ENCODE results near the gene USP47.
A peak's percentile ranks its signal among the peaks of the same experiment; 100 is the strongest.

The USP47 gene

DNA sequence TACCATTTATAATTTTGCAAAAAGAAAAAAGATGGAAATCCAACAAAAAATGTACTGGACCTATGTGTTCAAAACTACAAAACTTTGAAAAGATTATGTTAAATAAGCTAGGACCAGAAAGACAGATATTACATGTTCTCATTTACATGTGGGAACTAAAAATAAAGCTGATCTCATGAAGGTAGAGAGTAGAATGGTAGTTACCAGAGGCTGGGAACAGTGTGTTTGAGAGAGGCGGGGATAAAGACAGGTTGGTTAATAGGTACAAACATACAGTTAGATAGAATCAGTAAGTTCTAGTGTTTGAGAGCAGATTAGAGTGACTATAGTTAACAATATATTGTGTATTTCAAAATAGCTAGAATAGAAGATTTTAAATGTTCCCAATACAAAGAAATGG is 71.6 kb downstream of the USP47 start:
- DNase-seq (ENCODE audit: low read depth, low spot score) = no peak
- no peak overlapping the region for H3K4me3 ChIP-seq (ENCODE audit: low read length)

DNA sequence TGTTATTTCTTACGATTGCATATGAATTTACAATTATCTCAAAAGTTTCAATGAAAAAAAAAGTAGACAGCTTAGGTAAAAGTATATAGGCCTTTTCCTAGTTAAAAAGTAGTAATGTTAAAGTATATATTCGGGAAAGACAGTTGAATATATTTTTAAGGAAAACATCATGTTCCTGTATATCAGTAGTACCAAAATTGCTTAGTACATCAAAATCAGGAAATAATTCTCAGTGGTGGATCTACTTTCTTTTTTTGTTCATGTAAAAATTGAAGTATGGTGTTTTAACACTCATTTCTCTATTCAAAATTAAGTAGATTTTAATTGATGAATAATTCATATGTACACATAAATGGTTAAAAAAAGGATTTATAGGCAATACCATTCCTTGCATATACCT is 73.9 kb downstream of the USP47 start:
- H3K4me3 ChIP-seq (ENCODE audit: low read length) = no peak overlapping the region
- no peak for DNase-seq (ENCODE audit: low read depth, low spot score)

- no peak overlapping the region for H3K4me3 ChIP-seq (ENCODE audit: low read length)
- no peak for DNase-seq (ENCODE audit: low read depth, low spot score)
These were observed 75.2 kb downstream of the USP47 start for GRCh38 chr11:11916981-11917399.

GRCh38 chr11:11923828-11924227 is 82.1 kb downstream of the USP47 start:
- H3K4me3 ChIP-seq (ENCODE audit: low read length) = no peak overlapping the region
- DNase-seq (ENCODE audit: low read depth, low spot score) = no peak

- no peak for DNase-seq (ENCODE audit: low read depth, low spot score)
- H3K4me3 ChIP-seq (ENCODE audit: low read length) = no peak overlapping the region
These were observed 88.1 kb downstream of the USP47 start for GRCh38 chr11:11929920-11930319.

GRCh38 chr11:11931461-11932055 is 89.8 kb downstream of the USP47 start:
- H3K4me3 ChIP-seq (ENCODE audit: low read length) = no peak overlapping the region
- DNase-seq (ENCODE audit: low read depth, low spot score) = peak; percentile 30

DNA sequence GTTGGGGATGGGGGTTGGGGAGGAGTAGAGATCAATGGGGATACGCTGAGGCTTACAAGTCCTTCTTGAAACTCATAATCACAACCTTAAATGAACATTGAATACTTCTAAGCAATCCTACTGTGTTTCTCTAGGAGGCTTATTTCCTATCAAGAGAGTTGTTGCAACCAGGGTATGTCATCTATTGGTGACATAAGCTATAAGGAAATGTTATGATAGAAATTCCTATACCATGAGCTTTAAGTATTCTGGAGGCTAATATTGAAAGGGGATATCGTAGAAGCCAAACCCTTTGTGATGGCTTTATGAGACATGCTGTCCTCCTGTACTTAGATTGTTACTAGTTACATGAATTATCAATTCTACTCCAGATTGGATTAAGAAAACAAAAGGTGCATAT is 93.8 kb downstream of the USP47 start:
- no peak for DNase-seq (ENCODE audit: low read depth, low spot score)
- no peak overlapping the region for H3K4me3 ChIP-seq (ENCODE audit: low read length)

GRCh38 chr11:11937433-11937832 is 95.7 kb downstream of the USP47 start:
- no peak overlapping the region for H3K4me3 ChIP-seq (ENCODE audit: low read length)
- DNase-seq (ENCODE audit: low read depth, low spot score) = no peak

DNA sequence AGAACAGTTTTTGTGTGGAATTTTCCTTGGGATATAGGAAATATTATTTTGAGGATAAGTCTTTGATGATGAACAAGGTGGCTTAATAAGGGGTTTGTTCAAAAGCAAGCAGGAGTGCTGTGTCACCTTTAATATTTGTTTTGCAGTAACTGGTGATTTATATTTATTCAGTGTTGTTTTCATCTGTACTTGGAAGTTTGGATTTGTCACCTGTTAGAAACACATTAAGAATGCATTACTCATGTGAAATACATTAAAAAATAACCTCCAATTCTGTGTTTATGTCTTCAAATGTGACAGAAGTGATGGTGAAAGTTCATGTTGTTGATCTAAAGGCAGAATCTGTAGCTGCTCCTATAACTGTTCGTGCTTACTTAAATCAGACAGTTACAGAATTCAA is 96.2 kb downstream of the USP47 start:
- DNase-seq (ENCODE audit: low read depth, low spot score) = no peak
- no peak overlapping the region for H3K4me3 ChIP-seq (ENCODE audit: low read length)

DNA sequence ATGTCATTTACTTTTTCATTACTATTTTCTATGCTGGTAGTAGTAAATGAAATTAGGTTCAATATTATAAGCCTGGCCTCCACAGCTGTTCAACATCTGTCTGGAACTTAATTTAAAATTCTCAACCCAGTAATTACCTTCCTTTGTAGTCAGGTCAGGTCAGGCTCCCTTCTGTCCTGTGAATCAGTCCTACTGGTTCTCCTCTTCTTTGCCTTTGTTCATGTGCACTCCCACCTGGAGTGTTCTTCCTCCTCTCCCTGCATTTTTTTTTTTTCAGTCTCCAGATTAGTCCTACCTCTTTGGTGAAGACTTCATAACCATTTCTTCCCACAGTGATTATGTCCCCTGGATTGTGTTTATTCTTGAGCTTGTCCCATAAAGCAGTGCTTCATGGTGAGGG is 98.8 kb downstream of the USP47 start:
- no peak for DNase-seq (ENCODE audit: low read depth, low spot score)

GRCh38 chr11:11942668-11943067 is 100.9 kb downstream of the USP47 start:
- no peak for DNase-seq (ENCODE audit: low read depth, low spot score)
- no peak overlapping the region for H3K4me3 ChIP-seq (ENCODE audit: low read length)

More for the DNA sequence above, 98.8 kb downstream of the USP47 start:
- H3K4me3 ChIP-seq (ENCODE audit: low read length) = no peak overlapping the region

GRCh38 chr11:11944444-11944843 is 102.7 kb downstream of the USP47 start:
- no peak overlapping the region for H3K4me3 ChIP-seq (ENCODE audit: low read length)
- DNase-seq (ENCODE audit: low read depth, low spot score) = no peak

- DNase-seq (ENCODE audit: low read depth, low spot score) = no peak
- H3K4me3 ChIP-seq (ENCODE audit: low read length) = no peak overlapping the region
These were observed 104.4 kb downstream of the USP47 start for GRCh38 chr11:11946180-11946579.

- no peak for DNase-seq (ENCODE audit: low read depth, low spot score)
- no peak overlapping the region for H3K4me3 ChIP-seq (ENCODE audit: low read length)
These were observed 105.1 kb downstream of the USP47 start for GRCh38 chr11:11946878-11947277.

DNA sequence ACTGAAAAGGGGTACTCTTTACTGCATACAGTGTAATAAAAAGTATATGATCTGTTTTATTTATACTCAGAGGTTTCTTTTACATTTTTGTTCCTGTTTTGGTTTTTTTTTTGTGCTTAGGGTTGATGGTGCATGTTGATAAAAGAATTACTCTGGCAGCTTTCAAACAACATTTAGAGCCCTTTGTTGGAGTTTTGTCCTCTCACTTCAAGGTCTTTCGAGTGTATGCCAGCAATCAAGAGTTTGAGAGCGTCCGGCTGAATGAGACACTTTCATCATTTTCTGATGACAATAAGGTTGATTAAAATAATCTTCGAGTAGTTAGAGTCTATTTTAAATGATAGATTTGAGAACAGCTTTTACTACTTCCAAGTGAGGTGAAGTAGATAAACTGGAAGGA is 106.1 kb downstream of the USP47 start:
- DNase-seq (ENCODE audit: low read depth, low spot score) = no peak

DNA sequence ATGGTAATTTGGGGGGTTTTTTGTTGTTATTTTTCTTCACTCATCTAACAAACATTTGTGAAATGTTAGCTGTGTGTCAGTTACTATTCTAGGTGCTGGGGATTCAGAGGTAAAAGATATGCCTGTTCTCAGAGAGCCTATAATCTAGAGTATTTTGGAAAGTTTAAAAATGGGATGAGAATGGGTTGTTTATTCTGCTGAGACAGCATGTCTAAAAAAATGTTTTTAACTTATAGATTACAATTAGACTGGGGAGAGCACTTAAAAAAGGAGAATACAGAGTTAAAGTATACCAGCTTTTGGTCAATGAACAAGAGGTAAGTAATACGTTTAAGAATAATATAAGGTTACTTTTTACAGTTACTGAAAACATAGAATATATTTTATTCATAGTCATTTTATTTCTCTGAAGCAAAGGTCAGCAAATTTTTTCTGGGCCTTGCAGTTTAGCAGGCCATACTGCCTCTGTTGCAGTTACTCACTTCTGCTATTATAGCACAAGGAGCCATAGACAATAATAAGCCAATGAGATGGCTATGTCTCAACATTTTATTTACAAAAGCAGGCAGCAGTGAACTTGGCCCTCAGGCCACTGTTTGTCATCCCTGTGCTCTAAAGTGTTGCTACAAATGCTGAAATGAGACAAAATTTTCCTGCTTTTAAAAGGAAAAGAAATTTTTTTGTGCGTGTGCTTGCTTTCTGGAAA is 106.6 kb downstream of the USP47 start:
- DNase-seq (ENCODE audit: low read depth, low spot score) = no peak
- H3K4me3 ChIP-seq (ENCODE audit: low read length) = no peak overlapping the region

More for the DNA sequence above, 106.1 kb downstream of the USP47 start:
- no peak overlapping the region for H3K4me3 ChIP-seq (ENCODE audit: low read length)

DNA sequence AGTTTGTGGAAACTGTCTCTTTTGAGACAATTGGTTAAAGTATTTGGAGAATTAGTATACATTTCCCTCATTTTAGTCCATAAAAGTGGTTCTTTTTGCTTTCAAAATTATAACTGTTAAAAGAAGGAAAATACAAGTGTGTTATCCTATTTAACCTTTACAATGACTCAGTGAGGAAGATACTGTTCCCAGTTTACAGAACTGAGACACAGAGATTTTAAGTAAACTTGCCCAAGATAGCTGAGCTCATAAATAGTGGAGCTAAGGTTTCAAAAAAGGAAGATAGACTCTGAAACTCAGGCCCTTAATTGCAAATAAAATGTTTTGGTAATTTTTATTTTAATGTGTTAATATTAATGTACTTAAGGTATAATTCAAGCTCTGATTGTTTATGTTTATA is 107.7 kb downstream of the USP47 start:
- no peak overlapping the region for H3K4me3 ChIP-seq (ENCODE audit: low read length)
- DNase-seq (ENCODE audit: low read depth, low spot score) = no peak

DNA sequence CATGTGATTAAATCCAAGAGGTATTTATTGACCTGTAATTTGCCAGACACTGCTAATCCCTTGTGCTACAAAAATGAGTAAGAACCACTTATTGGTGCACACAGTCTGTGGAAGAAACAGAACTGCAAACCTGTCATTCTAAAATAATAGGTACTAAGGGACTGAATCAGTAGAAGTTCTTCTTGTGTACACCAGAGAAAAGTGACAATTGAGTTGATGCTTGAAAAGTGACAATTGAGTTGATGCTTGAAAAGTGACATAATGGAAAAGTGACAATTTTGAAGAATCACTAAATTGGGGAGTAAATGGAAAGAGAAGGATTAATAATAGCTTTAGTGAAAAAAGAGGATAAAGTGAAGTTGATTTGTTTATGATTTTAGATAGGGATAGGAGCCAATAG is 110.3 kb downstream of the USP47 start:
- DNase-seq (ENCODE audit: low read depth, low spot score) = no peak

DNA sequence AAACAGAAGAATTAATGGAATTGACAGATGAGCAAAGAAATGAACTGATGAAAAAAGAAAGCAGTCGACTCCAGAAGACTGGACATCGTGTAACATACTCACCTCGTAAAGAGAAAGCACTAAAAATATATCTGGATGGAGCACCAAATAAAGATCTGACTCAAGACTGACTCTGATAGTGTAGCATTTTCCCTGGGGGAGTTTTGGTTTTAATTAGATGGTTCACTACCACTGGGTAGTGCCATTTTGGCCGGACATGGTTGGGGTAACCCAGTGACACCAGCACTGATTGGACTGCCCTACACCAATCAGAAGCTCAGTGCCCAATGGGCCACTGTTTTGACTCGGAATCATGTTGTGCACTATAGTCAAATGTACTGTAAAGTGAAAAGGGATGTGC is 114.2 kb downstream of the USP47 start:
- no peak overlapping the region for H3K4me3 ChIP-seq (ENCODE audit: low read length)
- DNase-seq (ENCODE audit: low read depth, low spot score) = no peak

More for the DNA sequence above, 110.3 kb downstream of the USP47 start:
- H3K4me3 ChIP-seq (ENCODE audit: low read length) = no peak overlapping the region

GRCh38 chr11:11958403-11959231 is 116.8 kb downstream of the USP47 start:
- no peak overlapping the region for H3K4me3 ChIP-seq (ENCODE audit: low read length)
- no peak for DNase-seq (ENCODE audit: low read depth, low spot score)
